ENCODE data around the gene ZNF280B.

Gene ZNF280B

DNA sequence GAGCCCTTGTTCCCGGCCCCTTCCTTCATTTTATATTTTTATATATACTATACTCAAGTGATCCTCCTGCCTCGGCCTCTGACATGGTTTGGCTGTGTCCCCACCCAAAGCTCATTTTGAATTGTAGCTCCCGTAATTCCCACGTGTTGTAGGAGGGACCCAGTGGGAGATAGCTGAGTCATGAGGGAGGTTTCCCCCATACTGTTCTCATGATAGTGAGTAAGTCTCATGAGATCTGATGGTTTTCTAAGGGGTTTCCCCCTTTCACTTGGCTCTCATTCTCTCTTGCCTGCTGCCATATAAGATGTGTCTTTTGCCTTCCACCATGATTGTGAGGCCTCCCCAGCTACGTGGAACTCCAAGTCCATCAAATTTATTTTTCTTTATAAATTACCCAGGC is 18.8 kb upstream of the ZNF280B start:
- Histone ChIP-seq H3K27ac (no peak overlapping the region), H3K4me3 (IDR thresholded peaks at IDR 0.05; ENCODE audit: insufficient read depth, low read depth, low read length) (no peak overlapping the region), H3K4me2 (no peak overlapping the region), H4K20me1 (ENCODE audit: insufficient read depth) (no peaks in the 10 kb centered on the region), H2AFZ (ENCODE audit: low read depth) (no peak overlapping the region), H3K4me1 (ENCODE audit: low read depth, poor library complexity, severe bottlenecking) (no peaks in the 10 kb centered on the region), H3K36me3 (ENCODE audit: insufficient read depth) (no peaks in the 10 kb centered on the region), H3K9ac (no peak overlapping the region), H3K79me2 (ENCODE audit: insufficient read depth, low read depth) (no peaks in the 10 kb centered on the region), H3K27me3 (ENCODE audit: insufficient read depth, low read depth) (no peaks in the 10 kb centered on the region)
- TF ChIP-seq, protein P1, sequence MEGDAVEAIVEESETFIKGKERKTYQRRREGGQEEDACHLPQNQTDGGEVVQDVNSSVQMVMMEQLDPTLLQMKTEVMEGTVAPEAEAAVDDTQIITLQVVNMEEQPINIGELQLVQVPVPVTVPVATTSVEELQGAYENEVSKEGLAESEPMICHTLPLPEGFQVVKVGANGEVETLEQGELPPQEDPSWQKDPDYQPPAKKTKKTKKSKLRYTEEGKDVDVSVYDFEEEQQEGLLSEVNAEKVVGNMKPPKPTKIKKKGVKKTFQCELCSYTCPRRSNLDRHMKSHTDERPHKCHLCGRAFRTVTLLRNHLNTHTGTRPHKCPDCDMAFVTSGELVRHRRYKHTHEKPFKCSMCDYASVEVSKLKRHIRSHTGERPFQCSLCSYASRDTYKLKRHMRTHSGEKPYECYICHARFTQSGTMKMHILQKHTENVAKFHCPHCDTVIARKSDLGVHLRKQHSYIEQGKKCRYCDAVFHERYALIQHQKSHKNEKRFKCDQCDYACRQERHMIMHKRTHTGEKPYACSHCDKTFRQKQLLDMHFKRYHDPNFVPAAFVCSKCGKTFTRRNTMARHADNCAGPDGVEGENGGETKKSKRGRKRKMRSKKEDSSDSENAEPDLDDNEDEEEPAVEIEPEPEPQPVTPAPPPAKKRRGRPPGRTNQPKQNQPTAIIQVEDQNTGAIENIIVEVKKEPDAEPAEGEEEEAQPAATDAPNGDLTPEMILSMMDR (conservative IDR thresholded peaks at IDR 0.05; ENCODE audit: low read depth, low read length), result no peak

DNA sequence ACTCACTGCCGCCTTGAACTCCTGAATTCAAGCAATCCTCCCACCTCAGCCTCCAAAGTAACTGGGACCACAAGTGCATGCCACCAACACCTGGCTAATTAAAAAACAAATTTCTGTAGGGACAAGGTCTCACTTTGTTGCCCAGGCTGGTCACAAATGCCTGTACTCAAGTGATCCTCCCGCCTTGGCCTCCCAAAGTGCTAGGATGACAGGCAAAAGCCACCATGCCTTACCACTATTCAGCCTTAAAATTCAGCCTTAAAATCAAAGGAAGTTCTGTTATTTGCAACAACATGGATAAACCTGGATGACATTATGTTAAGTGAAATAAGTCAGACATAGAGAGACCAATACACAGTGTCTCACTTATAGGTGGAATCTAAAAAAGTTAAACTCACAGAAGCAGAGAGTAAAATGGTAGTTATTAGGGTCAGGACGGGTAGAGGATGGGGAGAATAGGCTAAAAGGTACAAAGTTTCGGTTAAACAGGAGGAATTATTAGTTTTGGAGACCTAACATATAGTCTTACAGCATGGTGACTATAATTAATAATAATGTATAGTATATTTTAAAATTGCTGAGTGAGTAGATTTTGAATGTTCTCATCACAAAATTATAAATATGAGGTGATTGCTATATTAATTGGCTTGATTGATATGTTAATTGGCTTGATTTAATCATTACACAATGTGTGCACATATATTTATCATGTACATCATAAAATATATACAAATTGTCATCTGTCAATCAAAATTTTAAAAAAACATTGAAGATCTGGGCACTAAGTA is 17.8 kb upstream of the ZNF280B start:
- Histone ChIP-seq H3K36me3 (ENCODE audit: insufficient read depth) (no peaks in the 10 kb centered on the region), H3K4me3 (IDR thresholded peaks at IDR 0.05; ENCODE audit: insufficient read depth, low read depth, low read length) (no peak overlapping the region), H2AFZ (ENCODE audit: low read depth) (no peak overlapping the region), H3K27me3 (ENCODE audit: insufficient read depth, low read depth) (no peaks in the 10 kb centered on the region), H3K79me2 (ENCODE audit: insufficient read depth, low read depth) (no peaks in the 10 kb centered on the region), H3K4me2 (no peak overlapping the region), H3K9ac (no peak overlapping the region), H3K27ac (no peak overlapping the region), H4K20me1 (ENCODE audit: insufficient read depth) (no peaks in the 10 kb centered on the region), H3K4me1 (ENCODE audit: low read depth, poor library complexity, severe bottlenecking) (no peaks in the 10 kb centered on the region)
- TF ChIP-seq, protein P1 (conservative IDR thresholded peaks at IDR 0.05; ENCODE audit: low read depth, low read length), result no peak

GRCh38 chr22:22523494-22523893 is 15.0 kb upstream of the ZNF280B start:
- Histone ChIP-seq H3K4me3 (IDR thresholded peaks at IDR 0.05; ENCODE audit: insufficient read depth, low read depth, low read length) (no peak overlapping the region), H3K79me2 (ENCODE audit: insufficient read depth, low read depth) (no peaks in the 10 kb centered on the region), H3K27ac (no peak overlapping the region), H3K4me2 (no peak overlapping the region), H3K27me3 (ENCODE audit: insufficient read depth, low read depth) (no peaks in the 10 kb centered on the region), H3K36me3 (ENCODE audit: insufficient read depth) (no peaks in the 10 kb centered on the region), H3K4me1 (ENCODE audit: low read depth, poor library complexity, severe bottlenecking) (no peaks in the 10 kb centered on the region), H3K9ac (no peak overlapping the region), H4K20me1 (ENCODE audit: insufficient read depth) (no peaks in the 10 kb centered on the region), H2AFZ (ENCODE audit: low read depth) (no peak overlapping the region)
- TF ChIP-seq, protein P1 (conservative IDR thresholded peaks at IDR 0.05; ENCODE audit: low read depth, low read length), result no peak

GRCh38 chr22:22521631-22522030 is 13.1 kb upstream of the ZNF280B start:
- no peak overlapping the region for H2AFZ ChIP-seq (ENCODE audit: low read depth)
- TF ChIP-seq, protein P1 (conservative IDR thresholded peaks at IDR 0.05; ENCODE audit: low read depth, low read length), result no peak
- H3K9ac ChIP-seq, result no peak overlapping the region

More at GRCh38 chr22:22521631-22522030, 13.1 kb upstream of the ZNF280B start:
- Histone ChIP-seq H3K4me3 (IDR thresholded peaks at IDR 0.05; ENCODE audit: insufficient read depth, low read depth, low read length) (no peak overlapping the region), H3K27ac (no peak overlapping the region), H4K20me1 (ENCODE audit: insufficient read depth) (no peaks in the 10 kb centered on the region), H3K4me2 (no peak overlapping the region), H3K79me2 (ENCODE audit: insufficient read depth, low read depth) (no peaks in the 10 kb centered on the region), H3K4me1 (ENCODE audit: low read depth, poor library complexity, severe bottlenecking) (no peaks in the 10 kb centered on the region), H3K36me3 (ENCODE audit: insufficient read depth) (no peaks in the 10 kb centered on the region), H3K27me3 (ENCODE audit: insufficient read depth, low read depth) (no peaks in the 10 kb centered on the region)

All from KMS-11 (cell line).